Fibroblast of peridontal ligament (primary cell): ENCODE results near the gene GRK5.
"Not testable (repeated sequence)": the region's sequence is repeated elsewhere in the genome, so short reads cannot be mapped to it uniquely, and the experiment has no call there.

Experiments
- DNase-seq: peaks from one replicate; pipeline ENCODE4 v3.0.0-alpha.2; 2010; ENCODE audit errors: extremely low read depth

Gene GRK5

DNA sequence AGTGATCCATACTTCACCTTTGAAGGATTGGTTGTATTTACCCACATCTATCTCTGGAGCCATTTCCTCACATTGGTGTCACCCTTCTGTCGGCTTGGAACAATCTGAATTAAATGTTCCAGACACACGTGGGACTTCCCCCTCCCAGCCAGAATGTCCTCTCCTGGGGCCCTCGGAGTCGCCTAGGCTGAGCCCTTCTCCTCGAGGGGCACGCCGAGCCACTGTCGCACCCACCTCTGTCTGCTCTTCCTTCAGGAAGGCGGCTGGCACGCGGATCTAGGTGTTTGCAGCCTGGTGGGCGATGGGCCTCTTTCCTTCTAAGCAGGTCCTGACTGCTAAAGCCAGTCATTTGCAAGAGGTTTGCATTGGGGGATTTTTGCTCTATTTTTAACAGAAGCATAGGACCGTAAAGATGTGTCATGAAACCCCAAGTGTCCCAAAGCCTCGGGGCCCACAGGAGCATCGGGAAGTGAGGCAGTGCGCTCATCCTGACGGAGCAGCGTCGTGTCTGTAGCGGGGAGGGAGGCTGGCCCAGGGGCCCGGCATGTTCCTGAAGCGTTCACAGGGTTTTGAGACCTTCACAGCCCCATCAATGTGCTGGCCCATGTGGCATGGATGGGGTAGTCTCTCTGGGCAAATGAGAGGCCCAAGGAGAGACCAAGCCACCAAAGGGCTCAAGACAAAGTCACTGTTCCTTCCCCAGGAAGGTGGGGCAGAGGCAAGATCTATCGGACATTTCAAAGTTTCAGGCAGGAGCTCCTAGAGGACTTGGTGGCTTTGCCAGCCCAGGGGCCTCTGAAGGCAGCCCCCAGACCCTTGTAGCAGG is 248.5 kb downstream of the GRK5 start:
- no peak for DNase-seq

- no peak for DNase-seq
Observed at GRCh38 chr10:119456435-119456810, 249.1 kb downstream of the GRK5 start.

GRCh38 chr10:119457966-119458766 is 250.8 kb downstream of the GRK5 start:
- DNase-seq = no peak

GRCh38 chr10:119459681-119460340 is 252.4 kb downstream of the GRK5 start:
- DNase-seq = no peak

GRCh38 chr10:119460369-119461195 is 253.2 kb downstream of the GRK5 start:
- DNase-seq = no peak

GRCh38 chr10:119461380-119461779 is 254.0 kb downstream of the GRK5 start:
- DNase-seq = no peak

DNA sequence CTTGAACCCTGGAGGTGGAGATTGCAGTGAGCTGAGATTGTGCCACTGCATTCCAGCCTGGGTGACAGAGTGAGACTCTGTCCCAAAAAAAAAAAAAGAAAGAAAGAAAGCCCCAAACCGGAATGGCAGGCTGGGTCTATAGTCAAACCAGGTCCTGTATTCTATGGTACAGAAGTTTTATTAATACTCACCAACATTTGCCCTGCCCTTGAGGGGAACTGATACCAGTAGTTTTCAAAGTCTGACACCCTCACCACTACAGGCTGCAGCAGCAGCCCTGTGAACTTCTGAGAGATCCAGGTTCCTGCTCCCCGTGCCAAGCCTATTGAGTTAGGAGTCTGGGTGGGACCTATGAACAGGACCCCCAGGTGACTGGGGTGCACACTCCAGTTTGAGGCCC is 254.6 kb downstream of the GRK5 start:
- DNase-seq = no peak

DNA sequence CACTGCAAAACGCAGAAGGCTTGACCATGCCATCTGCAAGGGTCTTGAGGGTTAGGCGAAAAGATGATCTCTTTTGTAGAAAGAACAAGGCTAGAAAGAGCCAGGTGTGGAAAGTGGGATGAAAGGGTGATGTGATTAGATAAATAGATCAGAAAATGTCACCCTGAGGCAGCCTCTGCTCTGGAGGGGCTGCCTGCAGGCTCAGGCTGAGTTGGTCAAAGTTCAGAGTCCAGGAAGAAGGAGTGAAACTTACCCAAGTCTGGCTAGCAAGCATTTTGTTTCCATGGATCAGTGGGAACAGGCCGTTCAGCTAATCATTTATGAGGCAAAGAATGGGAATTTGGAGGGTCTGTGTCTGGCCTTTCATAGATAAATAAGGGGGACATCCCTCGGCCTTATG is 255.4 kb downstream of the GRK5 start:
- DNase-seq = no peak

DNA sequence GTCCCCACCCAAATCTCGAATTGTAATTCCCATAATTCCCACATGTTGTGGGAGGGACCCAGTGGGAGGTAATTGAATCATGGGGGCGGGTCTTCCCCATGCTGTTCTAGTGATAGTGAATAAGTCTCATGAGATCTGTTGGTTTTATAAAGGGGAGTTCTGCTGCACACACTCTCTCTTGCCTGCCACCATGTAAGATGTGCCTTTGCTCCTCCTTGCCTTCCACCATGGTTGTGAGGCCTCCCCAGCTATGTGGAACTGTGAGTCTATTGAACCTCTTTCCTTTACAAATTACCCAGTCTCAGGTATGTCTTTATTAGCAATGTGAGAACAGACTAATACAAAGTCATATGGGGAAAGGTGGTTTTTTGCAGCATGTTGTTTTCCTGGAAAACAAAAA is 255.8 kb downstream of the GRK5 start:
- DNase-seq = not testable (repeated sequence)

DNA sequence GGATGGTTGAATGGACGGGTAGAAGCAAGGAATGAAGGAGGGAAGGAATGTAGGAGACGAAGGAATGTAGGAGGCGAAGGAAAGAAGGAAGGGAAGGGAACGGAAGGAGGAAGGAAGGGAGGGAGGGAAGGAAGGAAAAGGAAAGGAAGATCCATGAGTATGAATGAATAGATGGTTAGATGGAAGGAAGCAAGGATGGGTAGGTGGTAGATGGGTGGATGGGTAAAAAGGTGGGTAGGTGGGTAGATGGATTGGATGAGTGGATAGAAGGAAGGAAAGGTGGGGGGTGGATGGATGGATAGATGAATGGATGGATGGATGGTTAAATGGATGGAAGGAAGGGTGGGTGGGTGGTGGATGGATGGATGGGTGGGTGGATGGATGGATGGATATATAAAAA is 257.7 kb downstream of the GRK5 start:
- DNase-seq = no peak

GRCh38 chr10:119466076-119466475 is 258.7 kb downstream of the GRK5 start:
- no peak for DNase-seq

- no peak for DNase-seq
Observed at GRCh38 chr10:119466655-119467054, 259.3 kb downstream of the GRK5 start.

DNA sequence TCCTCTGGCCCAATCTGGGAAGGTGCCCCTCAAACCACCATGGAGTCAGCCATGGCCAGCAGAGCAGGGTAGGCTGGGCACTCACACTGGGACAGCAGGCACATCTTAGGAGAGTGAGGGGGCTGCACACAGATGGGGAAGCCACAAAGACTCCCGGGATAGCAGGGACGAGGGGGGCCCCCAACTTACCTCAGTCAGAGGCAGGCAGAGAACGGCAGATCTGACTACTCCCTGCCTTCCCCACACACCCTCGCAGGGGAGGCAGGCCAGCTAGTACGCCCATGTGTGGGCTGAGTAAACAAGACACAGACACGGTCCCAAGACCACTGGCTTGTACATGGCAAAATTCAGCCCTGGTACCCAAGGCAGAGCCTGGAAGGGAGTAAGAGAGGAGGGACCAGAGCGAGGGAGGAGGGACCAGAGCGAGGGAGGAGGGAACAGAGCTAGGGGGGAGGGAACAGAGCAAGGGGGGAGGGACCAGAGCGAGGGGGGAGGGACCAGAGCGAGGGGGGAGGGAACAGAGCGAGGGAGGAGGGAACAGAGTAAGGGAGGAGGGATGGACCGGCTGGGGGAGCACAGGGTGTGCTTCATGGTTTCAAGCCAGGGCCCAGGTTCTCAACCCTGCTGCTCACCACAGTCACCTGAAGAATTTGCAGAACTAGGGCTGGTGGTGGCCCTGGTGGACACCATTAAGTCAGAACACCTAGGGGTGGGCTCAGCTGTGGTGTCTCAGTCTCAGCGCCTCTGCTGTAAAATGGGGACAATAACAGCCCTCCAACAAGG is 261.4 kb downstream of the GRK5 start:
- DNase-seq = no peak

DNA sequence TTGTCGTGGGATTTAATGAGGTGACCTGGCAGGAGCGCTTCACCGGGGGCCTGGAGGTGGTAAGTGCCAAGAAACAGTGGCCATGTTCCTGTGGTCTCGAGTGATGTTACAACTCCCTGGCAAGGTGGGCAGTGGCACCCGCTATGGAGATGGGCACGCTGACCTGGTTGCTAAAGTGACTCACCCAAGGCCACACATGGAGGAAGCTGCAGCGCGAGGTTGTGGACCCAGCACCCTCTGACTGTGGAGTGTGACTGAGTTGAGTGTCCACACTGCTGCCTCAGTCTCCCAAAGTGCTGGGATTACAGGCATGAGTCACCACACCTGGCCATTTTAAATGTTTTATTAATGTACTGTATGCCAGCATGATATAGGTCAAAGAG is 261.9 kb downstream of the GRK5 start:
- DNase-seq = no peak

DNA sequence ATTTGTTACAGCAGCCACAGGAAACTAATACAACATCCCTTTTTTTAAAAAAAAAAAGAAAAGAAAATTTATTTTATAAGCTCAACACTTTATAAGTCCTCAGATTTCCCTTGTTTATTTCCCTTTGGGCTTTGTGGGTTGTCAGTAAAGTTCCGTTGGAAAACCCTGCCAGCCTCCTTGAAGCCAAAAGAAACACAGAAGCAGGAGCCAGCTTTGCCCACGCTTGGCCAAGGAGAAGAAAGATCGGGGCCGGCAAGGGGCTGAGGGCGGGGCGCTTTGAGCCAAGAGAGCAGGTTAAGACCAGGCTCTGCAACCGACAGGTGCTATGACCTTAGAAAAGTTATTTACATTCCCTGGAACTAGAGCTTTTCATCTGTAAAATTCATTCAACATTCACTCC is 262.5 kb downstream of the GRK5 start:
- DNase-seq = peak; percentile 70

DNA sequence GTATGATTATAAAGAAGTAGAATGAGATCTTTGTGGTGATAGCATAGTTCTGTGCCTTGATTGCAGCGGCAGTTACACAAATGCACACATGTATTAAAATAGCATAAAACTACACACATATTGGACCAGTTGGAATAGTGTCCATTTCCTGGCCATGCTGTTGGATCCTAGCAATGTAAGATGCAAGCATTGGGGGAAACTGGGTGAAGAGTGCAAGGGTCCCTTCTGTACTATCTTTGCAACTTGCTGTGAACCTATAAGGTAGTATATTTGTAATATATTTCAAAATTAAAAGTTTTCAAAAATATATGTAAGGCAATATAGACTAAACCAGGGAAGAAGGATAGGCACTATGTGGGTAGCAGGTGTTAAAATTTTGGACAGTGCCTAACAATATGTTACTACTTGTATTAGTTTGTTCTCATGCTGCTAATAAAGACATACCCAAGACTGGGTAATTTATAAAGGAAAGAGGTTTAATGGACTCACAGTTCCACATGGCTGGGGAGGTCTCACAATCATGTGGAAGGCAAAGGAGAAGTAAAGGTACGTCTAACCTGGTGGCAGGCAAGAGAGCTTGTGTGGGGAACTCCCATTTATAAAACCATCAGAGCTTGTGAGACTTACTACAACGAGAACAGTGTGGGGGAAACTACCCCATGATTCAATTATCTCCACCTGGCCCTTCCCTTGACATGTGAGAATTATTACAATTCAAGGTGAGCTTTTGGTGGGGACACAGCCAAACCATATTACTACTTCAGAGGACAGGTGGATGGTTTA is 263.7 kb downstream of the GRK5 start:
- DNase-seq = no peak

DNA sequence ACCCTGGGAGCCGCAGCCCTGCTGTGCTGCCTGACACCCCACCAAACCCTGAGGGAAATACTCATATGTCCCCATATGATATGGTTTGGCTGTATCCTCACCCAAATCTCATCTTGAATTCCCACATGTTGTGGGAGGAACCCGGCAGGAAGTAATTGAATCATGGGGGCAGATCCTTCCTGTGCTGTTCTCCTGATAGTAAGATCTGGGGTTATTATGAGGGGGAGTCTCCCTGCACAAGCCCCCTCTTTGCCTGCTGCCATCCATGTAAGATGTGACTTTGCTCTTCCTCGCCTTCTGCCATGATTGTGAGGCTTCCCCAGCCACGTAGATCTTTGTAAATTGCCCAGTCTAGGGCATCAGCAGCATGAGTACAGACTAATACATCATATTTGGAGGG is 266.4 kb downstream of the GRK5 start:
- no peak for DNase-seq

DNA sequence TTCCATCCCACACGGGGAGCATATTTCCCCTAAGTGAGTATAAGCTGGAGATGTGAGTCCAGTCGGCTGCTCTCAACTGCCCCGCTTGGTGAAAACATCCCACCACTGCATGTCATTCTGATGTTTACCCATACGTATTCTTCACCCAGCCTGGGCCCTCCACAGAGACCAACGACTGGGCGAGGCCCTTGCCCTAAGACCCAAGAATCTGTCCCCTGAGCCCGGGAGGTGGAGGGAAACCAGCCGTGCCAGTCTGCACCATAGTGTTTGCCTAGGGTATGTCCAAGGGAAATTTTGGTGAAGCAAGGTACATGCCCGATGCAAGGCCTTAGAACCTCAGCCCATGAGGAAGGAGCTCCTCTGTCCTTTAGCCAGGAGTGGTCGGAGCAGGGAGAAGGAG is 267.2 kb downstream of the GRK5 start:
- no peak for DNase-seq

- DNase-seq = no peak
Observed at GRCh38 chr10:119477444-119477843, 270.1 kb downstream of the GRK5 start.

GRCh38 chr10:119478111-119478802 is 270.9 kb downstream of the GRK5 start:
- peak; percentile 44 for DNase-seq
